HG03097 (cell line): ENCODE data around the gene SYNJ2.
A peak's percentile ranks its signal among the peaks of the same experiment; 100 is the strongest.
"Not testable (repeated sequence)": the region's sequence is repeated elsewhere in the genome, so short reads cannot be mapped to it uniquely, and the experiment has no call there.

Experiments
- ATAC-seq: cut with Tn5 transposase; IDR thresholded peaks from one replicate; pipeline ENCODE4 v1.9.1; 2021; ENCODE audit not compliant: unreplicated experiment, low FRiP score

The SYNJ2 gene, protein sequence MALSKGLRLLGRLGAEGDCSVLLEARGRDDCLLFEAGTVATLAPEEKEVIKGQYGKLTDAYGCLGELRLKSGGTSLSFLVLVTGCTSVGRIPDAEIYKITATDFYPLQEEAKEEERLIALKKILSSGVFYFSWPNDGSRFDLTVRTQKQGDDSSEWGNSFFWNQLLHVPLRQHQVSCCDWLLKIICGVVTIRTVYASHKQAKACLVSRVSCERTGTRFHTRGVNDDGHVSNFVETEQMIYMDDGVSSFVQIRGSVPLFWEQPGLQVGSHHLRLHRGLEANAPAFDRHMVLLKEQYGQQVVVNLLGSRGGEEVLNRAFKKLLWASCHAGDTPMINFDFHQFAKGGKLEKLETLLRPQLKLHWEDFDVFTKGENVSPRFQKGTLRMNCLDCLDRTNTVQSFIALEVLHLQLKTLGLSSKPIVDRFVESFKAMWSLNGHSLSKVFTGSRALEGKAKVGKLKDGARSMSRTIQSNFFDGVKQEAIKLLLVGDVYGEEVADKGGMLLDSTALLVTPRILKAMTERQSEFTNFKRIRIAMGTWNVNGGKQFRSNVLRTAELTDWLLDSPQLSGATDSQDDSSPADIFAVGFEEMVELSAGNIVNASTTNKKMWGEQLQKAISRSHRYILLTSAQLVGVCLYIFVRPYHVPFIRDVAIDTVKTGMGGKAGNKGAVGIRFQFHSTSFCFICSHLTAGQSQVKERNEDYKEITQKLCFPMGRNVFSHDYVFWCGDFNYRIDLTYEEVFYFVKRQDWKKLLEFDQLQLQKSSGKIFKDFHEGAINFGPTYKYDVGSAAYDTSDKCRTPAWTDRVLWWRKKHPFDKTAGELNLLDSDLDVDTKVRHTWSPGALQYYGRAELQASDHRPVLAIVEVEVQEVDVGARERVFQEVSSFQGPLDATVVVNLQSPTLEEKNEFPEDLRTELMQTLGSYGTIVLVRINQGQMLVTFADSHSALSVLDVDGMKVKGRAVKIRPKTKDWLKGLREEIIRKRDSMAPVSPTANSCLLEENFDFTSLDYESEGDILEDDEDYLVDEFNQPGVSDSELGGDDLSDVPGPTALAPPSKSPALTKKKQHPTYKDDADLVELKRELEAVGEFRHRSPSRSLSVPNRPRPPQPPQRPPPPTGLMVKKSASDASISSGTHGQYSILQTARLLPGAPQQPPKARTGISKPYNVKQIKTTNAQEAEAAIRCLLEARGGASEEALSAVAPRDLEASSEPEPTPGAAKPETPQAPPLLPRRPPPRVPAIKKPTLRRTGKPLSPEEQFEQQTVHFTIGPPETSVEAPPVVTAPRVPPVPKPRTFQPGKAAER (N-terminal part only)

DNA sequence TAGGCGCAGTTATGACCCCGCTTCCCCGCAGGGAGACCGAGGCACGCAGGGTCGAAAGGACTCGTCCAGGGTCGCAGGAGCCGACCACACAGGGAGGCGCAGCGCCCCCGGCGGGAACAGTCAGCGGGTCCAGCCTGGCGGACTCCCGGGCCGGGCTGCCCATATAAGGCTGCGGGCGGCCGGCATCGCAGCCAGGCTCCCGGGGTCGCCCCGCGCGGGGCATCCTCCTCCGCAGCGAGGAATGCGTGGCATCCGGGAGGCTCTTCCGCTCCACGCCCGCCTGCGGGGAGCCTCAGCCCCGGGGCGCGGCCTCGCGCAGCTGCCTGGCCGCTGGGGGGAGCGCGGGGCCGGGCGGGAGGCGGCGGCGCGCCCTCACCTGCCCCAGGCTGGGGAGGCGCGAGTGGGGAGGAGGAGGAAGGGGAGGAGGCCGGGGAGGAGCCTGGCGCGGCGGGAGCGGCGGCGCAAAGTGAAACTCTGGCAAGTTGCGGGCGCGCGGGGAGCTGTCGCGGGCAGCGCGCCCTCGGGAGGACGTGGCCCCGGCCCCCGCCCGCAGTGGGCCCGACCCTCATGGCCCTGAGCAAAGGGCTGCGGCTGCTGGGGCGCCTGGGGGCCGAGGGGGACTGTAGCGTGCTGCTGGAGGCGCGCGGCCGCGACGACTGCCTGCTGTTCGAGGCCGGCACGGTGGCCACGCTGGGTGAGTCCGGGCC is at the start of gene SYNJ2:
Gene SYNJ2, plus strand, starts transcription at position 469 of the 707 bp plus-strand sequence. Its CDS starts 99 bp downstream, at position 568.
- peak; percentile 72 for ATAC-seq

DNA sequence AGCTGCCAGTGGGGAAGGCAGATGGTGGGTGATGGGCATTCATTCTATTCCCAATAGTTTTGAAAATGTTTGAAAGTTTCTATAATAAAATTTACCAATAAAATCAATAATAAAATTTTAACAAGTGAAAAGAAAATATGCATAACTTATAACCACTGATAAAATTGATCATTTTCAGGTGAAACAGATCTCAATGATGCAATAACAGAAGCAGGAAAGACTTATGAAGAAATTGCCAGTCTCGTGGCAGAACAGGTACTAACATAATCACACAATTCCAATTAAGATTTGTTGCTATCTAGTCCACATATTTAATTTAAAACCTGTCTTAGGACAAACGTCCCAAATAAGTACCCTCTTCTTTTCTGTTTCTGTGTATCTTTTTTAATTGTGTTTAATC is 45.9 kb upstream of the SYNJ2 start:
- ATAC-seq: no peak

DNA sequence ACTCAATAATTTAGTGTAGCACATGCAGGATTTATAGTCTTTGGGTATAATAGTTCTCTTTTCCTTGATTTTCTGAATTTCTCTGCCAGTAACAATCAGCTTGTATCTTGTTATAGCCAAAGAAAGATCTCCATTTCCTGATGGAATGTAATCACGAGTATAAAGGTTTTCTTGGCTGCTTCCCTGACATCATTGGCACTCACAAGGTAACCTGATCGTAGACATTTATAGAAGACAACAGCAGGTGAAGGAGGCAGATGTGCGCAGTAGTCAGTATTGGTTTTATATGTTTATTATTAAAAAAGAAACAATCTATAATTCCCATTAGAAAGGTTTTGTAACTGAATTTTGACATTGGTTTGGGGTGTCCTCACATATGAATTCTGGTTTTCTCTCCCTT is 44.3 kb upstream of the SYNJ2 start:
- ATAC-seq: no peak

DNA sequence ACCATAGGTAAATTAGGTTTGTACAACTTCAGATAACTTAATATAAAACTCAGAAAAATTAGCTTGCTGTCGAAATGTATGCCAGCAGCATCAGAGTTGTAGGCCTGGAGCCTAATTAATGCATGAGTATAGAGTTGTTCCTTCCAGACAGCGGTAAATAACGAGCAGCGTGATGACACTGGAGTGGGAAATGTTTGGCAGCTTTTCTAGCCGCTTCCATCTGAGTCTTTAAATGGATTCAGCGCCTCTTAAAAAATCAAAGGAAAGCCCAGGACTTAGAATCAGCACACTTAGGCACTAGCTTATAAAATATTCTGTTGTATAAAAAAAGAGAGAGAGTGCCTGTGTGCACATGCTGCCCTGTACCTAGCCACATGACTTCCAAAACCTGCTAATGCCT is 43.7 kb upstream of the SYNJ2 start:
- ATAC-seq: no peak

DNA sequence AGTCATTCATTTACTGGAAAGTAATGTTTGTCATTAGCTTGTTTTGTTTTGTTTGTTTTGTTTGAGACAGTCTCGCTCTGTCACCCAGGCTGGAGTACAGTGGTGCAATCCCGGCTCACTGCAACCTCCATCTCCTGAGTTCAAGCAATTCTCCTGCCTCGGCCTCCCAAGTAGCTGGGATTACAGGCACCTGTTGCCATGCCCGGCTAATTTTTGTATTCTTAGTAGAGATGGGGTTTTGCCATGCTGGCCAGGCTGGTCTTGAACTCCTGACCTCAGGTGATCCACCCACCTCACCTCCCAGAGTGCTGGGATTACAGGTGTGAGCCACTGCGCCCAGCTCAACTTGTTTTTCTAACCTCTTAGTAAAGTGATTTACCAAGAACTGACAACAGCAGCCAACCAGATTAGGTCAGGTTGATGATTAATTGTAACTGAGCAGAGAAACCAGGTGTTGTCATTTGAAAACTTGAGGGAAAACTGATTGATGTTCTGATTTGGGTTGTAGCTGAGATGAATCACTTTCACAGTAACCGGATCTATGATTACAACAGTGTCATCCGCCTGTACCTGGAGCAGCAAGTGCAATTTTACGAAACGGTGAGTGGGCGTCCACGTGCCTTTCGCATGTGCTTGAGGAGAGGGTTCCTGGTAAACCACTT is 41.2 kb upstream of the SYNJ2 start:
- not testable (repeated sequence) for ATAC-seq

DNA sequence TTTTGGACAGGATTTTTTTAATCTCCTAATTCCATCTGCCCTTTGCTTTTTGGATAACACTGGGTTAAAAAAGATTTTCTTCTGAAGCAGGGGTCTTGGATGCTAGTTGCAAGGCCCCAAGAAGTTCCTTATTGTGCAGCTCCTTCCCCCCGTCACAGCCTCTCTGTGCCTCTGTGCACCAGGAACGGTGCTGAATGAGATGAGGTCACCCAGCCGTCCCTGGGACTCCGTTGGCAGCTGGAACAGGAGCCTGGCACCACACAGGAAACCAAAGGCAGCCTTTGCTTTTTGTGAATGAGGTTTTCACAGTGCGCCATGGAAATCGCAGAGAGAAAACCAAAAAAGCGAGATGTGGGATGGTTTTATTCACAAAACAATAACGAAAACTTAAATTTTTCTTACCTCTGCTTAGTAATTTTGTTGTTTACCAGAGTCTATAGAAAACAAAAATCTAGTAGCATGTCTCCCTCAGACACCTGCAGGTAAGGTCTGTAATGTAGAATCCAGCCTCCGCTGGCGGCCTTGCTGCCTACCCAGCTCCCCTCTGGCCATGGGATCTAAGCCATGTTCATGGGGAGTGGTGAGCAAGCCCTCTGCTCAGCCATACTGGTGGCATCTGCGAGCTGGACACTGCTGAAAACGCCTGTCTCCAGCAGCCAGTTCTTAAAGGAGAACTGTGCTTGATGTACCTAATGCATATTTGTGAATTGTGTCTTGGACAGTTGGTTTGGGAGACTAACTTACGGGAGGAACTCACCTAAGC is 40.4 kb upstream of the SYNJ2 start:
- no peak for ATAC-seq

DNA sequence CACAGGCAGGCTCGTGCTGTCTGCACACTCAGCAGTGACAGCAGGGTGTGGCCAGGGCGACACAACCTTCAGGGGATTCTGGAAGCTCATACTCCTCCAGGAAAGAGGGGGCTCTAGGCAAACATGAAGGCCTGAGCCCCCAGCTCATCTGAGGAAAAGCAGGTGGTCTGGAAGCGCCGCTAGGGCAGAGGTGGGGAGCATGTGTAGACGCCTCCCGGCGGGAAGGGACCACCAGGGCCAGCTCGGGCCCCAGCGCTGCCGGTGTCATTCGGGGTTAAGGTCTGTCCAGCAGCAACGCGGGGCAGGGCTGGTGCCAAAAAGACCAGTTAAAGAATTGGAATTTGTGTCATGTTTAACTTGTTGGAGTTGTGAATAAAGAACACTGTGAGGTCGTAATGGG is 39.3 kb upstream of the SYNJ2 start:
- ATAC-seq: no peak

DNA sequence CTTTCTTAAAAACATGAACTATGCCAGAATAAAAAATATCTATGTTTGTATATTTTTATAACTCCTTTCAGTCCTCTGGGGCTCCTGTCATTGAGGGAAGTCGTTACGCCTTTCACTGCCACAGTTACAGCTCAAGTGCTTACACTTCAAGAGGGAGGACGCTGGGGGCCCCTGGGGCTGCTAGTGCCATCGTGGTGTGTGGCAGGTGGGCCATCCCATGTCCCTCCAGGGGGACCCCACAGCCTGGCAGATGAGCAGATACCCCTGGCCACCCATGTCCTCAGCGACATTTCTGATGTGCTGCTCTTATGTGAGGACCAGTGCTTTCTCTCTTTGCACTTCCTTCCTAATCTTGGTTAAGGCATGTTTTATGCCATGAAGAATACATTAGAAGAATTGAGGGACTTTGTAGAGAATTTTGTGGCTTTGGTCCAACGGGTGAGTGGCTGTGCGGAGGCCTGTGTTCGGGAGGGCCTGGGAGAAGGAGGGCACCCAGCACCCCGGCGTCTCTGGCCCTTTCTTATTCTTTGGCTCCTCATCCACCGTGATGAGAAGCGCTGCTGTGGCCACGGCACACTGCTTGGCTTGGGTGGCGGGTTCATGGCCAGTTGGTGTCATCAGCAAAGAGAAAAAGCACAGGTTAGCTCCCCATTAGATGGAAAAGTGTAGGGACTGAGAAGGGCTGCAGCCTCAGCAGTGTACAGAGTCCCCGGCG is 38.3 kb upstream of the SYNJ2 start:
- no peak for ATAC-seq

DNA sequence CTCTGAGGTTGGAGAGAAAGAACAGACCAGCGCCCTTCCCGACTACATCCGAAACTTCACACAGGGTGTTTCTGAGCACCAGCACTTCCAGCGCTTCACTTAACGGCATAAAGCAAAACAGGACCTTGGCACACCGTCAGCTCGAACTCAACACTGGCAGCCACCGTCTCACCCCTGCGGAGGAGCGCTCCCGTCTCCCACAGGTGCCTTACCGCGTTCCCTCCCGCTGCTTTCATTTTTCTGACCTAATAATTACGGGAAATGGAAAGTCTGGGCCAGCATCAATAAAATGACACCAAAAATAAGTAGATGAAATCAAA is 37.7 kb upstream of the SYNJ2 start:
- ATAC-seq: no peak

DNA sequence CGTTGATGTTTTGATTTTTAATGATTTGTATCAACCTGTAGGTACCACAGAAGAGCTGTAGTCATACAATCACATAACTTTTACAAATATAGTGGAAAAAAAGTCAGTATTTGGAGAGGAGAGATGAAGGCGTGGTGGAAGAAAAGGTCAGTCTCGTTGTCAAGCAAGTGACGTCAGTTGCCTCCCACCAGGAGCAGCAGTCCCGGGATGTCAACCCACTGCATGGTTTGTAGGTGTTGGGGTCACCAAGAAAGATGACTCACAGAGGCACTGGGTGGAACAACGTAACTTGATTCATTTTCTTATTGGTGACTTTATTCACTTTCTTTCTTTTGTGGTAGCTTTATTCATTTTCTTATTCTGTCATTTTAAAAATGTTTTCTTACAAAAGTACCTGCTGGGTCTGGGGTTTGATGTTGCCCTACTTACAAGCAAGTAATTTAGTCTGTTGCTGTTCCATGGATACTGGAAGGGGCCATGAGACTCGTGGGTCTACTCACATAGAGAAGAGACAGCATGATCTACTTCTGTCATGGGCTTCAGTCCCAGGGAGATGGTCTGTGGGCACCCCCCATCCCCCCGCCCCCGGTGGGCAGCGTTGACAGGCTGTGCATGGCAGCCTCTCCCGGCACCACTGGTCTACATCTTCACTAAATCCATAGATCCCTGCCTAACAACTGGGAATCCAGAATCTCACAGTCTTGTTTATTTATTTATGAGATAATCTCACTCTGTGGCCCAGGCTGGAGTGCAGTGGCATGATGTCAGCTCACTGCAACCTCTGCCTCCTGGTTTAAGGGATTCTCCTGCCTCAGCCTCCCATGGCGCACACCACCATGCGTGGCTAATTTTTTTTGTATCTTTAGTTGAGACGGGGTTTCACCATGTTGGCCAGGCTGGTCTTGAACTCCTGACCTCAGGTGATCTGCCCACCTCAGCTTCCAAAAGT is 36.4 kb upstream of the SYNJ2 start:
- ATAC-seq: no peak

DNA sequence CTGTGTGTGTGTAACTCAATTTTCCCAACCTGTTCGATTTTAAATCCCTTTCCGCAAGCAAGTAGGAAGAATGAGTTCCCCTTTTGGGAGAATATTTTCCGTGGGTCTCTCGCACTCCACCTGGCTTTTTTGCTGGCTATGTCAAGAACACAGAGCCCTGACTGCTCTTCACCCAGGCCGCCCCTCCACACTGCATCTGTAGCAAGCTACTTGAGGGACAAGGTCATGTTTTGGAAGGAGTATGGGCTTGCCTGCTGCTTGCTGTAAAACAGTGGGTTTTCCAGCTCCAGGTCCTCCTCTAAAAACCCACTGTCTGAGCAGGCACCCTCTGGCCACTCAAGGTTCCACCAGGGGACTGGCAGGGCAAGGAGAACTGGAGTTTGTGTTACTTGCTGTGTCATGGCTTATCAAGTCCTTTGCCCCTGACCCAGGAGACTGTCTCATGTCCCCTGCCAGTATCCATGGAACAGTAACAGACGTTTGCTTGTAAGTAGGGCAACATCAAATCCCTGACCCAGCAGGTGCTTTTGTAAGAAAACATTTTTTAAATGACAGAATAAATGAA is 35.5 kb upstream of the SYNJ2 start:
- no peak for ATAC-seq

DNA sequence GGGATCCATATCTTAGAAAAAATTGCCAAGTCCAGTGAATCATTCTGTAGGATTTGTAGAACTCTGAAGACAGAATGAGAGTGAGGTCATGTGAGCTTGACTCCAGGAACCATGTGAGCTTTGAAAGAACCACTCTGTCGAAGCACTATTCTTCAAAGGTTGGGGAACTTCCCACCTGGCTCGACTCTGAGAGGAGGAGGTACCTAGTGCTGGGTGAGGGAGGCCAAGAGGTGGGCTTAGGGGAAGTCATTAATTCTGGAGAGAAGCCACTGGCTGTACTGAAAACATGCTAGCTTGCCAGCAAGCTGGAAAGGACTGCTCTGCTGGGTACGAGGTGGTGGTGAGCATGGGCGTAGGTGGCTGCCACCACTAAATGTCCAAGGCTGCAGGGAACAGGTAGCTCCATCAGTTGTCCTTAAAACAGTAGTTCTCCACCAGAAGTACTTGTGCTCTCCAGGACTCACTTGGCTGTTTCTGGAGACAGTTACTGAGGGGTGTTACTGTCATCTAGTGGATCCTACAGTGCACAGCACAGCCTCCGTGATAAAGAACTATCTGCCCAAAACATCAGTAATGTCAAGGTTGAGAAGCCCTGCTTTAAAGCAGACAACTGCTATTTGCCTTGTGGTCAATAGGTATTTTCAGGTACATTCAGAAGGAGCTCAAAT is 34.7 kb upstream of the SYNJ2 start:
- ATAC-seq: no peak

DNA sequence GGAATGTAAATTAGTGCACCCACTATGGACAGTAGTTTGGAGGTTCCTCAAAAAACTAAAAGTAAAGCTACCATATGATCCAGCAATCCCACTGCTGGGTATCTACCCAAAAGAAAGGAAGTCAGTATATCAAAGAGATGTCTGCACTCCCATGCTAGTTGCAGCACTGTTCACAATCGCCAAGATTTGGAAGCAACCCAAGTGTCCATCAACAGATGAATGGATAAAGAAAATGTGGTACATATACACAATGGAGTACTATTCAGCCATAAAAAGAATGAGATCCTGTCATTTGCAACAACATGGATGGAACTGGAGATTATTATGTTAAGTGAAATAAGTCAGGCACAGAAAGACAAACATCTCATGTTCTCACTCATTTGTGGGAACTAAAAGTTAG is 30.8 kb upstream of the SYNJ2 start:
- not testable (repeated sequence) for ATAC-seq

DNA sequence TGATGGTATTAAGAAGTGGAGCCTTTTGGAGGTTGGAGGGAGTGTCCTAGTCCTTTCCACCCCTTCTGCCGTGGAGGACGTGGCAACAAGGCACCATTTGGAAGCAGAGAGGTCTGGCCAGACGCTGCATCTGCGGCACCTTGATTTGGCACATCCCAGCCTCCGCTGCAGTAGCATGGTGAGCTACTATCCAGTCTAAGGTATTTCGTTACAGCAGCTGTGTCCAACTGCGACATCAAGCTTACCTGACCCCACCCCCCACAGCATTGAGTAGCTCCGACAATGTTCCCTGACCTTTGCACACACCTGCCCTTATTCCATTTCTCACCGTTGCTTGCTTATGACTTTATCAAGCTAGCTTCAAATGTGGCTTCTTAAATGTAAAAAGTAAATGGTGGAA is 29.8 kb upstream of the SYNJ2 start:
- ATAC-seq: no peak

DNA sequence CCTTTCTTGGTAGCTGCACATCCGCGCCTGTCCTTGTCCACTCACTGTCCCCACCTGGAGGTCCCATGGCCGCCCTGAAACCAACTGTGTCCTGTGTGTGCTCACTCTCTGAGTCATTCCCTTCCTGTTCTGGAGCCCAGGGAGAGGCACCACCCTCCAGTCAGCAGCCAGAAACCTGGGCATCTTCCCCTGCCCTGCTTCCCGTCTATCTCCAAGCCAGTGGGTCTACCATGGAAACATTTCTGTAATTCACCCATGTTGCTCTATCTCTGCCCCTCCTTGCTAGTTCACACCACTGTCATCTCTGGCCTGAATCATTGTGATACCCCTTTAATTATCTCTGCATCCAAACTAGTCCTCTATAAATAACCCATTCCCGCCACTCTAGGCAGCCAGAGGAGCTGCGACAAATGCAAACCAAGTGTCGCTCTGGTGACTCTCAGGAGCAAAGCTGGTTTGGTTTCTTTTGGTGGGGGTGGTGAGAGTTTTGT is 28.8 kb upstream of the SYNJ2 start:
- ATAC-seq: no peak

DNA sequence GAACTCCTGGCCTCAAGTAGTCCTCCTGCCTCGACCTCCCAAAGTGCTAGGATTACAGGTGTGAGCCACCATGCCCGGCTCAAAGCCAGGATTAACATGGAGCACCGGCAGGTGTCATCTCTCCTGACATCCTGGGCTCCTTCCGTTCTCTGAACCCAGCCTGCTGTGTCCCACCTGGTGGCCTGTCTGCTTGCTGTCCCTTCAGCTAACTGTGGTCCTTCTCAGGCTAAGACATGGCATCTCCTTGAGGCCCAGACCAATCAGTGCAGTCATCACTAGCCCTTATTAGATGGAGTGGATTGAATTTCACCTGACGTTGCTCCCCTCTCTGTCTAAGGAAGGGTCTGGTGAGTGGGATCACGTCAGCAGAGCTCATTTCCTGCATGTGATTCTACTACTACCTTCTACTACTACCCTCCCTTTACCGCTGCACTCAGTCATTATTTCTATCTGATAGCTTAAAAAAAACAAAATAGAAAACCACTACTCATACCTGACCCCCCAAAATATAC is 28.0 kb upstream of the SYNJ2 start:
- no peak for ATAC-seq
